ENCODE results near the gene ROBO1.

DNA sequence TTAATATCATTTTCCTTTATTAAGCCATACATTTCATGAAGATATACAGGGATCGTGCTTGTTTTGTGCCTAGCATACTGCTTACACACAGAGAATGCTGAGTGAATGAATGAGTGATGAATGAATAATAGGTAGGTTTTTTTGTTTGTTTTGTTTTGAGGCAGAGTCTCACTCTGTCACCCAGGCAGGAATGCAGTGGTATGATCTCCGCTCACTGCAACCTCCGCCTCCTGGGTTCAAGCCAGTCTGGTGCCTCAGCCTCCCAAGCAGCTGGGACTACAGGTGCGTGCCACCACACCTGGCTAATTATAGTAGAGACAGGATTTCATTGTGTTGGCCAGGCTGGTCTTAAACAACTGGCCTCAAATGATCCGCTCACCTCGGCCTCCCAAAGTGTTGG lies 400.0 kb downstream of the ROBO1 start:
- TF ChIP-seq EZH2 (IDR thresholded peaks at IDR 0.05) (no peak), FOXP2 (optimal IDR thresholded peaks at IDR 0.05; ENCODE audit: control extremely low read depth, extremely low read length, insufficient read depth) (no peak), POLR2AphosphoS5 (IDR thresholded peaks at IDR 0.05; ENCODE audit: borderline replicate concordance, low read depth, low read length) (no peak)

All from SK-N-MC (cell line).